NB4 (cell line): ENCODE data around the gene ALDH9A1.
"Not testable (repeated sequence)": the region's sequence is repeated elsewhere in the genome, so short reads cannot be mapped to it uniquely, and the experiment has no call there.

Source experiments
- MAX ChIP-seq: IDR thresholded peaks from 2 replicates; pipeline ENCODE4 v1.6.1; 2011; ENCODE audit warnings: low read depth, low read length
- MYC ChIP-seq: IDR thresholded peaks from 2 replicates; pipeline ENCODE4 v1.6.1; 2011; ENCODE audit warnings: low read depth, low read length
- POLR2A ChIP-seq: IDR thresholded peaks from 2 replicates; pipeline ENCODE4 v1.6.1; 2011; ENCODE audit warnings: mild to moderate bottlenecking; ENCODE audit not compliant: insufficient read length; ENCODE audit errors: extremely low read depth
- TF ChIP-seq, protein P1 (sequence below): IDR thresholded peaks from one replicate; pipeline ENCODE4 v1.5.1; 2012; ENCODE audit warnings: low read depth, low read length

DNA sequence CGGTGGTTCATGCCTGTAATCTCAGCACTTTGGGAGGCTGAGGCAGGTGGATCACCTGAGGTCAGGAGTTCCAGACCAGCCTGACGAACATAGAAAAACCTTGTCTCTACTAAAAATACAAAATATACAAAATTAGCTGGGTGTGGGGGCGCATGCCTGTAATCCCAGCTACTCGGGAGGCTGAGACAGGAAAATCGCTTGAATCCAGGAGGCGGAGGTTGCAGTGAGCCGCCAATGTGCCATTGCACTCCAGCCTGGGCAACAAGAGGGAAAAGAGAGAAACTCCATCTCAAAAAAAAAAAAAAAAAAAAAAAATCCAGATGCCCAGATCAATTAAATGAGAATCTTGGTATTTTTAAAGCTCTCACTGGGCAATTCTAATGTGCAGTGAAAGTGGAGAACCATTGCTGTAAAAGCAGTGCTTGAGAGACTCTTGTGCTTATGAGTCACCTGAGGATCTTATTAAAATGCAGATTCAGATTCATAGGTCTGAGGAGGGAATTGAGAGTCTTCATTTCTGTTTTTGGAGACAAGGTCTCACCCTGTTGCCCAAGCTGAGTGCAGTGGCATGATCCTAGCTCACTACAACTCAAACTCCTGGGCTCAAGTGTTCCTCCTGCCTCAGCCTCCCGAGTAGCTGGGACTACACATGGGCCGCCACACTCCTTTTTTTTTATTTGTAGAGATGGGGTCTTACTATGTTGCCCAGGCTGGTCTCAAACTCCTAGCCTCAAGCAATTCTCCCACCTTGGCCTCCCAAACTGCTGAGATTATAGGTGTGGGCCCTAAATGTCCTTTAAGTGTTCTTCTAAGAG, 39.4 kb downstream of the ALDH9A1 start:
- TF ChIP-seq, protein P1, sequence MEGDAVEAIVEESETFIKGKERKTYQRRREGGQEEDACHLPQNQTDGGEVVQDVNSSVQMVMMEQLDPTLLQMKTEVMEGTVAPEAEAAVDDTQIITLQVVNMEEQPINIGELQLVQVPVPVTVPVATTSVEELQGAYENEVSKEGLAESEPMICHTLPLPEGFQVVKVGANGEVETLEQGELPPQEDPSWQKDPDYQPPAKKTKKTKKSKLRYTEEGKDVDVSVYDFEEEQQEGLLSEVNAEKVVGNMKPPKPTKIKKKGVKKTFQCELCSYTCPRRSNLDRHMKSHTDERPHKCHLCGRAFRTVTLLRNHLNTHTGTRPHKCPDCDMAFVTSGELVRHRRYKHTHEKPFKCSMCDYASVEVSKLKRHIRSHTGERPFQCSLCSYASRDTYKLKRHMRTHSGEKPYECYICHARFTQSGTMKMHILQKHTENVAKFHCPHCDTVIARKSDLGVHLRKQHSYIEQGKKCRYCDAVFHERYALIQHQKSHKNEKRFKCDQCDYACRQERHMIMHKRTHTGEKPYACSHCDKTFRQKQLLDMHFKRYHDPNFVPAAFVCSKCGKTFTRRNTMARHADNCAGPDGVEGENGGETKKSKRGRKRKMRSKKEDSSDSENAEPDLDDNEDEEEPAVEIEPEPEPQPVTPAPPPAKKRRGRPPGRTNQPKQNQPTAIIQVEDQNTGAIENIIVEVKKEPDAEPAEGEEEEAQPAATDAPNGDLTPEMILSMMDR, result not testable (repeated sequence)
- not testable (repeated sequence) for TF ChIP-seq MAX, MYC, POLR2A
